ENCODE measurements around the gene LRRK1. TPM values are rescaled to one million over a fixed set of nuclear protein-coding genes. Genes with fewer than 3 reads are reported as not detected.
A peak's percentile ranks its signal among the peaks of the same experiment; 100 is the strongest.

LRRK1 gene
- total RNA-seq, 1 donor from 2014 or later = 4.8 TPM

DNA sequence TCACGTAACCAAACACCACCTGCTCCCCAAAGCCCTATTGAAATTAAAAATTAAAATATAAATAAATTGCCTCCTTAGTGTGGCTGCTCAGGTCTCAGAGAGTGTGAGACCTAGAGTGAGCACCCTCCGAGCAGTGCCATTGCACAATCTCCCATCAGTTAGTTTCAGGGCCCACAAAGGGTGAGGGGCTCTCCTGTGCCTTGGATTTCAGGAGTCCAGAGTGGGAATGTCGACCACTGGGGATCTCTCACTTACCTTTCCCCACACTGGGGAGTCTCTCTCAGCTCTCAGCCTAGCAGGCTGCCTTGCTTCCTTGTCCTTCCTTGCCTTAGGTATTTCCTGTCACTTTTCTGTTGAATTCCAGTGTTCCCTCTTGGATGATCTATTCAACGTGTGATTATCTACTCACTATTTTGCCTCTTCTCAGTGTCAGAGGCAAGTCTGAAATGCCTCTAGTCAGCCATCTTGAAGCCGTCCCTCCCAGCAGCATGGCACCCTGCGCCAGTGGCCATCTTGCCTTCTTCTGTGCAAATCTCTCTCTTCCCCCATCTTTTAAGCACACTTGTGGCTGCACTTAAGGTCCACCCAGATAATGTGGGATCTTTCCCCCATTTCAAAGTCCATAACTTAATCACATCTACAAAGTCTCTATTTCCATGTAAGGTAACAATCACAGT lies 119.3 kb downstream of the LRRK1 start:
- Mint-ChIP-seq H3K4me3 (ENCODE audit: unreplicated experiment) (no peak overlapping the region), H3K27ac (ENCODE audit: unreplicated experiment) (no peak overlapping the region), H3K9me3 (ENCODE audit: unreplicated experiment) (no peaks in the 10 kb centered on the region), H3K27me3 (ENCODE audit: unreplicated experiment) (no peaks in the 10 kb centered on the region), H3K36me3 (ENCODE audit: low read depth, unreplicated experiment) (no peaks in the 10 kb centered on the region), H3K4me1 (ENCODE audit: unreplicated experiment) (peaks cover 4% of the 10 kb centered on the region)
- no peak for DNase-seq (ENCODE audit: low spot score)
- TF ChIP-seq, protein P1, sequence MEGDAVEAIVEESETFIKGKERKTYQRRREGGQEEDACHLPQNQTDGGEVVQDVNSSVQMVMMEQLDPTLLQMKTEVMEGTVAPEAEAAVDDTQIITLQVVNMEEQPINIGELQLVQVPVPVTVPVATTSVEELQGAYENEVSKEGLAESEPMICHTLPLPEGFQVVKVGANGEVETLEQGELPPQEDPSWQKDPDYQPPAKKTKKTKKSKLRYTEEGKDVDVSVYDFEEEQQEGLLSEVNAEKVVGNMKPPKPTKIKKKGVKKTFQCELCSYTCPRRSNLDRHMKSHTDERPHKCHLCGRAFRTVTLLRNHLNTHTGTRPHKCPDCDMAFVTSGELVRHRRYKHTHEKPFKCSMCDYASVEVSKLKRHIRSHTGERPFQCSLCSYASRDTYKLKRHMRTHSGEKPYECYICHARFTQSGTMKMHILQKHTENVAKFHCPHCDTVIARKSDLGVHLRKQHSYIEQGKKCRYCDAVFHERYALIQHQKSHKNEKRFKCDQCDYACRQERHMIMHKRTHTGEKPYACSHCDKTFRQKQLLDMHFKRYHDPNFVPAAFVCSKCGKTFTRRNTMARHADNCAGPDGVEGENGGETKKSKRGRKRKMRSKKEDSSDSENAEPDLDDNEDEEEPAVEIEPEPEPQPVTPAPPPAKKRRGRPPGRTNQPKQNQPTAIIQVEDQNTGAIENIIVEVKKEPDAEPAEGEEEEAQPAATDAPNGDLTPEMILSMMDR (IDR thresholded peaks at IDR 0.05; ENCODE audit: unreplicated experiment) = no peak

DNA sequence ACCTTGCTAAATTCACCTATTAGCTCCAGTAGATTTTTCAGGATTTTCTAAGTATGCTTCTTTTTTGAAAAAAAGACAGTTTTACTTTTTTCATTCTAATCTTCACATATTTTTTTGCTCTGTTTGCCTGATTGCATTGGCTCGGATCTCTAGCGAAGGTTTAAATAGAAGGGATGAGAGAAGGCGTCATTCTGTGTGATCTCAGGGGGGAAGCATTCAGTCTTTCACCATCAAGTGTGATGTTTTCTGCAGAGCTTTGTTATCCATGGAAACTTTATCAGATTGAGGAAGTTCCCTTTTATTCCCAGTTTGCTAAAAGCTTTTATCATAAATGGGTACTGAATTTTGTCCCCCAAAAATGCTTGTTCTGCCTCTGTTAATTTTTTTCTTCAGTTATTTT lies 120.3 kb downstream of the LRRK1 start:
- H3K27me3 Mint-ChIP-seq (ENCODE audit: unreplicated experiment) = no peaks in the 10 kb centered on the region
- H3K27ac Mint-ChIP-seq (ENCODE audit: unreplicated experiment) = no peak overlapping the region
- no peaks in the 10 kb centered on the region for H3K9me3 Mint-ChIP-seq (ENCODE audit: unreplicated experiment)
- H3K36me3 Mint-ChIP-seq (ENCODE audit: low read depth, unreplicated experiment) = no peaks in the 10 kb centered on the region
- H3K4me1 Mint-ChIP-seq (ENCODE audit: unreplicated experiment) = peaks cover 4% of the 10 kb centered on the region
- TF ChIP-seq, protein P1 (IDR thresholded peaks at IDR 0.05; ENCODE audit: unreplicated experiment) = no peak
- H3K4me3 Mint-ChIP-seq (ENCODE audit: unreplicated experiment) = no peak overlapping the region
- DNase-seq (ENCODE audit: low spot score) = no peak

DNA sequence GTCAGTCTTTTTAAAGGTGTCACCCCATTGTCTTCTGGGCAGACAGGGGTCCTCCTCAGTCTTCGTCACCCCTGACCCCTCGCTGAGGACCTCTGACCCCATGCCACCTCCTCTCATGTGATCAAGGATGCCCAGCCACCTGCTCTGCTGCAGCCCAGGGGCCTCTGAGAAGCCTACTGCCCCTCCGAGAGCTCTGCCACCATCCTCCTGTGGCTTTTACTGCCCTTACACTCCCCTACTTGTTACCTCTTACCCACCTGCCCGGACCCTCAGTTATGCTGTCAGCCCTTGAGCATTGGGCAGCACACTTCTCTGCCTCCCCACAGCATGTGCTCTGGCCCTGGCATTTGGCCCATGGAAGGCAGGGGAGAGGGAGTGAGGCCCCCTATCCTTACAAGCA lies 123.2 kb downstream of the LRRK1 start:
- TF ChIP-seq, protein P1 (IDR thresholded peaks at IDR 0.05; ENCODE audit: unreplicated experiment) = no peak
- Mint-ChIP-seq H3K4me1 (ENCODE audit: unreplicated experiment) (peaks cover 7% of the 10 kb centered on the region), H3K27me3 (ENCODE audit: unreplicated experiment) (no peaks in the 10 kb centered on the region), H3K27ac (ENCODE audit: unreplicated experiment) (no peak overlapping the region), H3K36me3 (ENCODE audit: low read depth, unreplicated experiment) (no peaks in the 10 kb centered on the region), H3K9me3 (ENCODE audit: unreplicated experiment) (no peaks in the 10 kb centered on the region), H3K4me3 (ENCODE audit: unreplicated experiment) (no peak overlapping the region)
- DNase-seq (ENCODE audit: low spot score) = no peak

DNA sequence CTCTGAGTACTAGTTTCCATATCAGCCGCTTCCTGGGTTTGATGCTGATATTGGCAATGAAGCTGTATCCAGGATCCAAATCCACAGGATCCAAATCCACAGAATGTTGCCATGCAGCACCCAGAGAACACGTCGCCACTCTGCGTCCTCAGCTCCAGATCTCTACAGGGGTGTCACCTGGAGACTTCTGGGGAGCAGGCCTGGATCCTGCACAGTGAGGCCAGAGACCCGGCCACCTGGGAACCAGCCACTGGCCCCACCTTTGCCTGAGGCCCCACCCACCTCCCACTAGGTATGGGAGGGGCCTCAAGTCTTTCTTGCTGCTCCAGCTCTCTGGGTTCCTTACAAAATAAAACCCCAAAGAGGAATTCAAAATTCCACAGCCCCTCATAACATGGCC lies 123.9 kb downstream of the LRRK1 start:
- H3K9me3 Mint-ChIP-seq (ENCODE audit: unreplicated experiment) = no peaks in the 10 kb centered on the region
- TF ChIP-seq, protein P1 (IDR thresholded peaks at IDR 0.05; ENCODE audit: unreplicated experiment) = no peak
- DNase-seq (ENCODE audit: low spot score) = peak; percentile 0
- no peaks in the 10 kb centered on the region for H3K27me3 Mint-ChIP-seq (ENCODE audit: unreplicated experiment)
- peaks cover 12% of the 10 kb centered on the region for H3K4me1 Mint-ChIP-seq (ENCODE audit: unreplicated experiment)
- H3K36me3 Mint-ChIP-seq (ENCODE audit: low read depth, unreplicated experiment) = no peaks in the 10 kb centered on the region
- H3K4me3 Mint-ChIP-seq (ENCODE audit: unreplicated experiment) = no peak overlapping the region
- no peak overlapping the region for H3K27ac Mint-ChIP-seq (ENCODE audit: unreplicated experiment)

DNA sequence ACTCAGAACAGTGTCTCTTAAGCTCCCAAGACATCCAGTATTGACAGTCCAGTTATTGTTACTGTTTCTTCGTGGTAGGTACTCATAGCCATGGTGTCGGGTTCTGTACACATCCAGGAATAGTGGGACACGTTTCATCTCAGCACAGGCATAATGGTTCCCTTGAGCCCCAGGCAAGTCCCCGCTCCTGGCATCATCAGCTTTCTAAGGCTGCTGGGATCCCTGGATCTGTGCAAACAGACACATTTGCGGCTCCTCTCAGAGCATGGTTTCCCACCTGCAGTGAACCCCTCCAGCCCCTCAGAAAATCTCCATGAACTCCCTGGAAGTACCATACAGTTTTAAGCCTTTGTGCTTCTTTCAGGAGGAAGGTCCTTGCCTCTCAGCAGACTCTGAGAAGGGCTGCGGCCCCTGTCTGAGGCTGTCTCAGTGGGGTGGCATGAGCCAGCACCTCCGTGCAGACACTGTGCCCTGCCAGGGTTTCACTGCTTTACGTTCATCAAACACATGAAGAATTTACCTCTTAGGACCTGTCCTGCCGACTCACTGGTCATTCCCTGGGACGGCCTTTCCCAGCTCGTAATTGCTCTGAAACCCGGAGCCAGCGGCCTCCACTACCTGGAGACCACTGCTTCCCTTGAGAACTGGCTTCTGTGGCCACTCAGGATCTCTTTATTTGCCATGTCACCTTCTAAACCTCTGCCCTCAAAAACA lies 124.9 kb downstream of the LRRK1 start:
- H3K27ac Mint-ChIP-seq (ENCODE audit: unreplicated experiment) = no peak overlapping the region
- no peaks in the 10 kb centered on the region for H3K36me3 Mint-ChIP-seq (ENCODE audit: low read depth, unreplicated experiment)
- DNase-seq (ENCODE audit: low spot score) = peak; percentile 0
- H3K27me3 Mint-ChIP-seq (ENCODE audit: unreplicated experiment) = peaks cover under 1% of the 10 kb centered on the region
- TF ChIP-seq, protein P1 (IDR thresholded peaks at IDR 0.05; ENCODE audit: unreplicated experiment) = no peak
- H3K4me1 Mint-ChIP-seq (ENCODE audit: unreplicated experiment) = peaks cover 18% of the 10 kb centered on the region
- H3K9me3 Mint-ChIP-seq (ENCODE audit: unreplicated experiment) = no peaks in the 10 kb centered on the region
- H3K4me3 Mint-ChIP-seq (ENCODE audit: unreplicated experiment) = no peak overlapping the region

All from endothelial cell (in vitro differentiated cells).